Immature natural killer cell (primary cell): ENCODE results near the gene ARFRP1. TPM values are rescaled to one million over a fixed set of nuclear protein-coding genes. Genes with fewer than 3 reads are reported as not detected.

Experiments used
- polyA plus RNA-seq, 3 donors: library from polyadenylated mRNA; unstranded; fragments of 300-500 nt; fragmentation: Illumina TruSeq; gene quantifications; one replicate each; pipeline ENCODE4 v1.2.3, GENCODE V29; 2021

The ARFRP1 gene
- polyA plus RNA-seq, 3 donors from 2014 or later = 43.0 to 72.7 (median 54.3) TPM

Other genes starting within 250 kb of the ARFRP1 start
- gene KCNQ2, start 235.3 kb downstream of the ARFRP1 start, polyA plus RNA-seq = under 1 TPM in 1 of 3 donors, not detected in 2; 0.73 TPM
- gene EEF1A2, start 208.9 kb downstream of the ARFRP1 start, polyA plus RNA-seq = not detected
- 10 to 100 TPM; 14.9 to 84.3 (median 41.9) TPM for gene PPDPF, start 187.2 kb downstream of the ARFRP1 start, polyA plus RNA-seq
- under 1 TPM in 1 of 3 donors, not detected in 2; 0.37 TPM for gene PTK6, start 170.6 kb downstream of the ARFRP1 start, polyA plus RNA-seq
- not detected for gene SRMS, start 160.2 kb downstream of the ARFRP1 start, polyA plus RNA-seq
- not detected for gene FNDC11, start 153.8 kb downstream of the ARFRP1 start, polyA plus RNA-seq
- 10 to 100 TPM in 1 of 3 donors, 1 to 10 TPM in 2; 2.4 to 11.3 (median 3.7) TPM for gene HELZ2, start 133.7 kb downstream of the ARFRP1 start, polyA plus RNA-seq
- 10 to 100 TPM in 1 of 3 donors, 1 to 10 TPM in 1, not detected in 1; 2.7 to 11.4 TPM for gene GMEB2, start 80.9 kb downstream of the ARFRP1 start, polyA plus RNA-seq
- gene STMN3, start 54.6 kb downstream of the ARFRP1 start, polyA plus RNA-seq = 1 to 10 TPM in 2 of 3 donors, under 1 TPM in 1; 0.36 to 1.6 (median 1.1) TPM
- 1 to 10 TPM in 2 of 3 donors, not detected in 1; 1.5 to 7.3 TPM for gene RTEL1, start 49.7 kb downstream of the ARFRP1 start, polyA plus RNA-seq
- not detected for gene TNFRSF6B, start 11.3 kb downstream of the ARFRP1 start, polyA plus RNA-seq
- gene ZGPAT, start 63 bp upstream of the ARFRP1 start, polyA plus RNA-seq = 10 to 100 TPM; 26.6 to 64.1 (median 33.9) TPM
- 100 to 1,000 TPM; 177 to 227 (median 180) TPM for gene LIME1, start 28.7 kb upstream of the ARFRP1 start, polyA plus RNA-seq
- 1 to 10 TPM; 1.5 to 3.6 (median 3.2) TPM for gene SLC2A4RG, start 31.8 kb upstream of the ARFRP1 start, polyA plus RNA-seq
- under 1 TPM; 0.16 to 0.32 (median 0.32) TPM for gene ZBTB46, start 123.3 kb upstream of the ARFRP1 start, polyA plus RNA-seq
- under 1 TPM in 1 of 3 donors, not detected in 2; 0.34 TPM for gene ABHD16B, start 153.5 kb upstream of the ARFRP1 start, polyA plus RNA-seq
- 10 to 100 TPM; 67.5 to 90.8 (median 79.3) TPM for gene TPD52L2, start 157.3 kb upstream of the ARFRP1 start, polyA plus RNA-seq
- gene DNAJC5, start 187.2 kb upstream of the ARFRP1 start, polyA plus RNA-seq = 1 to 10 TPM; 1.4 to 8.2 (median 2.9) TPM
- 10 to 100 TPM; 19.3 to 35.5 (median 30.8) TPM for gene UCKL1, start 248.4 kb upstream of the ARFRP1 start, polyA plus RNA-seq